NAMALWA (cell line): ENCODE results near the gene EPHA1.
"Not testable (repeated sequence)": the region's sequence is repeated elsewhere in the genome, so short reads cannot be mapped to it uniquely, and the experiment has no call there.

Experiments
- DNase-seq: peaks from one replicate; pipeline ENCODE4 v3.0.0-alpha.2; 2015; ENCODE audit warnings: low spot score

EPHA1 gene

DNA sequence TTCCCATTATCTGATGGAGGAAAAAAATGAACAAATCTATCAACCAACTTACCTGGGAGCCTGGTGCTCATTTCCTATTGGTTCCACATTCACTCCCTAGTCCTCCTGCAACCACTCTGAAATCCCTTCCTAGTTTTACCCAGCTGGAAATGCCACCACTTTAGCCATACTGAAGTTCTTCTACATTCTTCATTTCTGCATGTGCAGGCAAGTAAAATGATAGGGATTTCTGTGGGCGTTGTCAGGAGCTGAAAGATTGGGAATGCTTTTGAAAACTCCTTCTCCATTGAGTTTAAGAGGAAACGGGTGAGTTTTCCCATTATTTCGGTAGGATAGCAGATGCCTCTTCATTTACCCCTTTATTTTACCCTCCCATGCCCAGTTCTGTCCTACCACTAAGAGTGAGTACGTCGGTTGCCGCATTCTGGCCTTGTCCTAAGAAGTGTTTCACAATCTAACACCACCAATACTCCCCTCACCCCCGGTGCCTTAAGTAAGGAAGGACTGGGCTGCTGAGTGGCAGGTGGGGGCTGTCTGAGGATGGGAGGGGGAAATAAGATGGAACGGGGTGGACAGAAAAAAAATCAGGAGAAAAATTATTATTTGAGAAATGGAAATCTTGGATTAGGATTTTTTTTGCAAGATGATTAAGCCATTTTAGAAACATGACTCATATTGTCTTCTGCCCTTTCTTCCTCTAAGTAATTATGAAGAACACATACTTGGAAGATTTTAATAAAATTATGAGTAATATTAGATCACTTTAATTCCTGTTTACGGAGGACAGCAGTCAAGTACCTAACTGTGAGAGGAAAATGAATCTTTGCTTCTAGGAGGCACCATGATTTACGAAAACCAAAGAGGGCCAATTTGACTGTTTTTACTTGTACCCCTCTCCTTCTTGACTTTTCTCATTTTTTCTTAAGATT is 21.4 kb upstream of the EPHA1 start:
- DNase-seq = no peak

DNA sequence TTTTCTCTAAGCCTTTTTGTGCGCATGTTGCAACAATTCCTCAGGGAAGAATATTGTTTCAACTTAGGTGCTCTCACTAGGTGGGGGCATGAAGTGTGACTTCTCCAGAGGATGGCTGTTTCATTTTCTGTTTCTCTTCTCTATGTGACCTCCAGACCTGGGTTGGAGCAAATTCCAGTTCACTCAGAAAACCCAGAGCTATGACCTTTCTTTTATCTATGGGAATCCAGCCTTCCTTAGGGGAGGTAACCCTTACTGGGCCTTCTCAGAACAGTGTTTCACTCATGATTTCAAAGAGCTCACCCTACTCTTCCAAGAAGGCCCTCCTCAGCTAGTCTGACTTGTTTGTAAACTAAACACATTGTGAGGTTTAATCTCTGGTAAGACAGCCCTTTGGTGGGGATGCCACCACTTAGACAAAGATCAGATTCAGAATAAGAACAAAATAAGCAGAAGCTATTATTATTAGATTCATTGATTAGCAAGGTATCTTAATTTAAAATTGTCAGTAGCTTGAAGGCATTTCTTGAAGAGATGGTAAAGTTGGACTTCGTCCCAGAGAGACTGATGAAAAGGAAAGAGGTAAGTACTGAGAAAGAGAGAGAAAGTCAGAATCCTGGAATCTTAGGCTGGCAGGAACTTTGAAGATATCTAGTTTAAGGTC is 18.0 kb upstream of the EPHA1 start:
- no peak for DNase-seq

DNA sequence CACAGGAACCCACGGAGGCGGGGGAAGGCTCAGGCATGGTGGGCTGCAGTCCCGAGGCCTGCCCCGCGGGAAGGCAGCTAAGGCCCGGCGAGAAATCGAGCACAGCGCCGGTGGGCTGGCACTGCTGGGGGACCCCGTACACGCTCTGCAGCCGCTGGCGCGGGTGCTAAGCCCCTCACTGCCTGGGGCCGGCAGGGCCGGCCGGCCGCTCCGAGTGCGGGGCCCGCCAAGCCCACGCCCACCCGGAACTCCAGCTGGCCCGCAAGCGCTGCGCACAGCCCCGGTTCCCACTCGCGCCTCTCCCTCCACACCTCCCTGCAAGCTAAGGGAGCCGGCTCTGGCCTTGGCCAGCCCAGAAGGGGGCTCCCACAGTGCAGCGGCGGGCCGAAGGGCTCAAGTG is 15.8 kb upstream of the EPHA1 start:
- not testable (repeated sequence) for DNase-seq

- DNase-seq = no peak
Measured at GRCh38 chr7:143422033-143422432, 13.4 kb upstream of the EPHA1 start.

- not testable (repeated sequence) for DNase-seq
Measured at GRCh38 chr7:143420624-143421023, 12.0 kb upstream of the EPHA1 start.

DNA sequence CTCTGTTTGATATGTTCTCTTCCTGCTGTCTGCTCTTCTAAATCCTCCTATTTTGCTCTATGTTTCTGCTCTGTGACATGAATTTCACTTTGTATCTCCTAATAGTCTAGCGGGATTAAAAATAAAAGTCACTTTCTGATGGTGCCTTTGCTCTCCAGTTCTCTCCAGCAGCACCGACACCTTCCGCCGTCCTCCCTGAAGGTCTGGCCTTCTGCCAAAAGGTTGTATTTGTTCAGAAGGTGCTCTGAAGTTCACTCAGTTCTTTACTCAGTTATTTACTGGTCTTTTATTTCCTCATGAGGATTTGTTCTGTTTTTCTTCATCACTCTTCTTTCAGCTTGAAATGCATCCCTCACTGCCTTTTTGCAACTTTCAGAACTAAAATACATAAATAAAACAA is 11.2 kb upstream of the EPHA1 start:
- DNase-seq = no peak

- no peak for DNase-seq
Measured at GRCh38 chr7:143418681-143419458, 10.2 kb upstream of the EPHA1 start.

DNA sequence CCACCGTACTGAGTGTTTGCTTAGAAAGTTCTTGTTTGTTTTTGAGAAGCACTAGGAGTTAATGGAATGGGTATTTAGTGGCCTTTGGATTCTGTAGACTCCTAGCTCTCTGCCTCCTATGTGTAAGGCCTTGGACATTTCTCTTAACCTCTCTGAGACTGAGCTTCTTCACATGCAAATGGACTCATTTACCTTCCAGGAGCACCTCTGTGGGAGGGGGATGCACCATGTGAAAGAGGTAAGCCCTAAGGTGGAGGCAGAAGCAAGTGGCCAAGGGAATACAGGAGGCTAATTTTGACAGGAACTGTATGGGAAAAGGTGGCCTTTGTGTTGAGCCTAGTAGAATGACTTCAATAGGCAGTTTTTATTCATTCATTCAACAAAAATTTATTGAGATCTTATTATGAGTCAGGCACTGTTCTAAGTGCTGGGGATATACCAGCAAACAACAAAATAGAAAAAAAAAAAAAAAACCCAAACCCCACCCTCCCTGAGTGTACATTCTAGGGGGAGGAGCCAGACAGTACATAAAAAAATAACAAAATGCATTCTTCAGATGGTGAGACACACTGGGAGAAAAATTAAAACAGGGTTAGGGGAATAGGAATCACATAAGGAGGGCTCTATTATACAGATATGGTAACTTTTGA is 9.2 kb upstream of the EPHA1 start:
- DNase-seq = no peak

DNA sequence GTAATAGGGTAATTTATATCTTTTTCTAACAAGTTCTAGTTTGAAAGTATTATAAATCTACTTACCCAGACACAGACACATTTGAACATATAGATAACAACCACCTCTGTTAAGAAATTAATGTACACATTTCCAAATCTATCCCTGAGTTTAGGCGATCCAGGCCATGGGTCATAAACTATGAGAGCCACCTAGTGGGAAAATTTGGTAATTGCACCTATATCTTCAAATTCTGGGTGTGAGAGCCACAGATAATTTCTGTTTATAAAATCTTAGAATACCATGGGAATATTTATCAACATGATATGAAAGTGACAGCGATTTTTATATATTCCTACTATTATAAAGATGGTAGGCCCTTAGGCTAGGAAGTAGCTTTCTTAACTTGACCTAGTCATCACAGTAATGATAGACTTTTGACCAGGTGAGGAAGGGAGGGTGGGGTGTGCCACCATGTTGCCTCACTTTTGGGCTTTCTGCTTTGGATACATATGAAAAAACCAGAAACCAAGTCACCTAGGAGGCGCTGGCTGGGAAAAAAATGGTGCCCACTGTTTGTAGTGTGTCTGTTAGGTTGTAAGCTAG is 8.0 kb upstream of the EPHA1 start:
- DNase-seq = peak; percentile 77

DNA sequence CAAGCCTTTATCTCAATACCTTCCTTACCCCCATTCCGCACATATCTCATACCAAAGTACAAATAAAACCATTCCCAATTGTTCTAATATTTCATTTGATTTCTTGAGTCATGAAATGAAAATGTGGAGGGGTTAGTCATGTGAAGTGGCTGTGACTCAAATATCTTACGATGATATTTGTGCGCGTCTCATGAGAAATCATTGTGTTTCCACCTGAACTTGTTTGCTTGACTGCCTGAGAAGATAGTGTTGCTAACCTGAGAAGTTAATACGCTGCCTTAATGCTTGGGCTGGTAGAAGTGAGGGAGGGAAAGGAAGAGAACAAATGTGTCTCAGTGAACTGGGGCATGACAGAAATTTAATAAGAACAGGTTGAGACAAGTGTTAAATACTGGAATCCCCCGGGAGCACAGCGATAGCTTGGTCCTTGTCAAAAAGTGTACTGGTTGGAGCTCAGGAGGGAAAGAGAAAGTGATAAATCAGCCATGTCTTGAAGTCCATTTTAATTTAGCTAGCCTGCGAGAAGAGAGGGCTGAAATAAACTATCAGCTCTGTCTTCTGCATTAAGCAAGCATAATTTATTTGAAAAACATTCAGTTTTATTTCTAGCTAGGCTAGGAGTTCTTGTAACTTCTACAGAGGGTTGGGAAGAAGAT is 7.2 kb upstream of the EPHA1 start:
- DNase-seq = no peak

DNA sequence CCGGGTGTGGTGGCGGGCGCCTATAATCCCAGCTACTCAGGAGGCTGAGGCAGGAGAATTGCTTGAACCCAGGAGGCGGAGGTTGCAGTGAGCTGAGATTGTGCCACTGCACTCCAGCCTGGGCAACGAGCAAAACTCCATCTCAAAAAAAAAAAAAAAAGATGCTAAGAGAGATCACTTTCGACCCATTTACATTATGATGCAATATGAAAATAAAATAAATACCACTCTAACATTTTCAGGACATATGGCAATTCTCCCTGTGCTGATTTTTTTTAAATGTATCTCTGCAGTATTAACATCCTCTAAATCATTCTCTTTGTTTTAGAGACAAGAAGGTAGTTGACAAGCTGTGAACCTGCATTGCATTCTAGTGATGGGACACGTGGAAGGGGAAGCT is 6.6 kb upstream of the EPHA1 start:
- DNase-seq = not testable (repeated sequence)

DNA sequence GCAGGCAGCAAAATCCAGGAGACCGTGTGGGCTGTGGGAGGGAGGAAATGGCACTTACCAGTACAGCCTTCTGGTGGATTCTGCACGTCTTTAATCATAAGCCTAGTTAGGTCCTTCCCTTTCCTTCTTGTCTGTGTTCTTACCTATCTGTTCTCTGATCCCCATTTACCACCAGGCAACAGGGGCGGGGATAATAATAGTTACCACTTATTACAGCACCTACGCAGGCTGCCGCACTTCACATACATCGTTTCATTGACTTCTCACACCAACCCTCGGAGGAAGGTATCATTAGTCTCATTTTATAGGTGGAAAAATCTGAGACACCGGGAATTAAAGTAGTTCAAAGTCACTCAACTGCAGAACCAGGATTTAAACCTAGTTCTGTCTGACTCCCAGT is 4.5 kb upstream of the EPHA1 start:
- no peak for DNase-seq

GRCh38 chr7:143411976-143412708 is 3.5 kb upstream of the EPHA1 start:
- no peak for DNase-seq

DNA sequence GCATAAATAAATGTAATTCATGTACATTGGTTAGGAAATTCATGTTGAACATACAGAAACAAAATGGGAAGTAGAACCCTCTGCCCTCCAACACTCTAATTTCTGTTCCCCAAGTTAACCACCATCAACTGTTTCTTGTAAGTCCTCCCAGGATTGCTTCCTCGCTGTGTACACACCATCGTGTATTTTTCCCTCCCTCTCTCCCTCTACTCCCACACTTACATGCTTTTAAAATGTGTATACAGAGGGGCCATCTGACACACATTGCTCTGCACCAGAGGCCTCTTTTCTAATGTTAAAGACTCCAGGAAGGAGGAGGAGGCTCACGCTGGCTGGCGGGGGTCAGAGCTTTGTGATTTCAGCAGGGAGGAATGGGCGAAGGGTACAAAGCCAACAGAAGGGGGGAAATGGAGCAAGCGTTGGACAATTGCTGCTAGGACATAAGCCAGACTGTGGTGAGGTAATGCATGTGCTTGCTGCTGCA is 1.9 kb upstream of the EPHA1 start:
- DNase-seq = no peak

DNA sequence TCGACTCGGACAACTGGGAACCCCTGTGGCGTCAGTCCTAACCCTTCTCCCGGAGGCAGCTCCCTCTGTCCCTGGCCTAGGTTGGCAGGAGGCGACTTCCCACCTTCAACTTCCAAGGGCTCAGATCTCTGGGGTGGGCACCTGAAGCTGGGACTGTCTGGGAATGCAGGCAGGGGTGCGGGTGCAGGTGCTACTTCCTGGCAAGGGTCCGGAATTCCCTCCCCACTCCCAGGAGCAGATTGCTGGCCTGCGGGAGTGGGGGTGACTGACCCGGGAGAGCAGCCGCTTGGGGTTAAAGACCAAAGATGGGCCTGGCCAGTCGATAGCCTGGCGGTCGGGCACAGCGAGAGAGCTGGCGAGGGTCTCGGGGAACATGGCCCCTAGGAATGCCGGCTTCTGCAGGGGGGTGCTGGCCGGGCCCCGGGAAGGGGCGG is 387 bp downstream of the EPHA1 start:
- no peak for DNase-seq

- no peak for DNase-seq
Measured at GRCh38 chr7:143407287-143408251, 1.1 kb downstream of the EPHA1 start.

DNA sequence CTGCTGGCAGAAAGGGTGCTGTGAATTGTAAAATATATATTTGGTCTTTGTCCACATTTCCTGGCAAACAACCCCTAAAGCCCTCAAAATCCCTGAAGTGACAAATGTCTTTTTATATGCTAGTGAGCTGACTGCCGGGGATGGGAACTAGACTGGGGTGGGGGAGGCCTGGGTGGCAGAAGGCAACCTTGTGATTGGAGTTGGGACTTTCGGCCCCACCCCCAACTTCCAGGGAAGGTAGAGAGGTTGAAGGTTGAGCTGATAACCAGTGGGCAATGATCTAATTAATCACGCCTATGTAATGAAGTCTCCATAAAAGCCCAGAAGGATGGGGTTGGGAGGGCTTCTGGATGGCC is 2.7 kb downstream of the EPHA1 start:
- no peak for DNase-seq

DNA sequence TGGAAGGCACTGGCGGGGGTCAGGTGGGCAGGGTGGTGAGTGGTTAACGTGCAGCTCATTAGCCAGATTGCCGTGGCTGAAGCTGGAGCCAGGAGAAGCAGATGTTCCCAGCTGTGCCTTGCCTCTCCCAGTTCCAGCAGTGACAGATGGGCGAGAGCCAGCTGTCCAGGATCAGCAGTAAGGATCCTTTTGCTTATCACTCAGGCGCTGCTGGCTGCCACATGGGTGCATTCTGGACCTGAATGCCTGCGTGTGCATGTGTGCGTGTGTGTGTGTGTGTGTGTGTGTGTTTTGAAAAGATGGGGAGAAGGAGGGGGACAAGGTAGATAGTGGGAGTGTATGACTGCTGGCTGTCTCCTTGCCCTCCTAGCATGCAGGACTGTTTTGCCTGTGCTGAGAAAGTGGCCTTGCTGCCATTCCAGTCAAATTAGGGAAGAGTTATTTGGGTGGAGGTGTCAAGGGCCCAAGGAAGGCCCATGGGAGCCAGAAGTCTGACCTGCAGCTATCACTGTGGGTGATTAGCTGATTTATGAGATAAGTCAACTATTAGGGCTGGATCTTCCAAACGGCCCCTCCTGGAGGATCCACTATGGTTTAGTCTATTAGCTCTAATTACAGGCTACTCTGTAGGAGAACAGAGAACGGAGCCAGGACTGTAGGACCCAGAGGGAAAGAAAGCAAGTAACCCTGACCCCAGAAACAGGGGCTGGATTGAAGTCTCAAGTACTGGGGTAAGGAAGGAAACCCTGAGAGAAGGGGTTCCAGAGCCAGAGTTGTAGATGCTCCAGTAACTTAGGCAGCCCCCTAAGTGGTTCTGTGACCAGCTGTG is 3.3 kb downstream of the EPHA1 start:
- no peak for DNase-seq
